Smooth muscle cell of the coronary artery (primary cell): ENCODE measurements around the gene GOLGA6L24. TPM values are rescaled to one million over a fixed set of nuclear protein-coding genes. Genes with fewer than 3 reads are reported as not detected.

Source experiments
- total RNA-seq: library from RNA; depleted of rRNA; stranded (reverse); fragments of >200 nt; gene quantifications from 2 replicates; pipeline ENCODE4 v1.2.3, GENCODE V29; 2014; ENCODE audit warnings: low replicate concordance

Gene GOLGA6L24, protein sequence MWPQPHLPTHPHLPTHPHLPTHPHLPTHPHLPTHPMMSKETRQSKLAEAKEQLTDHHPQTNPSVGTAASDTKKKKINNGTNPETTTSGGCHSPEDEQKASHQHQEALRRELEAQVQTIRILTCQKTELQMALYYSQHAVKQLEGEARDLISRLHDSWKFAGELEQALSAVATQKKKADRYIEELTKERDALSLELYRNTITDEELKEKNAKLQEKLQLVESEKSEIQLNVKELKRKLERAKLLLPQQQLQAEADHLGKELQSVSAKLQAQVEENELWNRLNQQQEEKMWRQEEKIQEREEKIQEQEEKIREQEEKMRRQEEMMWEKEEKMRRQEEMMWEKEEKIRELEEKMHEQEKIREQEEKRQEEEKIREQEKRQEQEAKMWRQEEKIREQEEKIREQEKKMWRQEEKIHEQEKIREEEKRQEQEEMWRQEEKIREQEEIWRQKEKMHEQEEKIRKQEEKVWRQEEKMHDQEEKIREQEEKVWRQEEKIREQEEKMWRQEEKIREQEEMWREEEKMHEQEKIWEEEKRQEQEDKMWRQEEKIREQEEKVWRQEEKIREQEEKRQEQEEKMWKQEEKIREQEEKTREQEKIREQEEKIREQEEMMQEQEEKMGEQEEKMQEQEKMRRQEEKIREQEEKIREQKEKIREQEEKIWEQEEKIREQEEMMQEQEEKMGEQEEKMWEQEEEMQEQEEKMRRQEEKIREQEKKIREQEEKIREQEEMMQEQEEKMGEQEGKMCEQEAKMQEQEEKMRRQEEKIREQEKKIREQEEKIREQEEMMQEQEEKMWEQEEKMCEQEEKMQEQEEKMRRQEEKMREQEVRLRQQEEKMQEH
- total RNA-seq: not detected in 2 replicates

DNA sequence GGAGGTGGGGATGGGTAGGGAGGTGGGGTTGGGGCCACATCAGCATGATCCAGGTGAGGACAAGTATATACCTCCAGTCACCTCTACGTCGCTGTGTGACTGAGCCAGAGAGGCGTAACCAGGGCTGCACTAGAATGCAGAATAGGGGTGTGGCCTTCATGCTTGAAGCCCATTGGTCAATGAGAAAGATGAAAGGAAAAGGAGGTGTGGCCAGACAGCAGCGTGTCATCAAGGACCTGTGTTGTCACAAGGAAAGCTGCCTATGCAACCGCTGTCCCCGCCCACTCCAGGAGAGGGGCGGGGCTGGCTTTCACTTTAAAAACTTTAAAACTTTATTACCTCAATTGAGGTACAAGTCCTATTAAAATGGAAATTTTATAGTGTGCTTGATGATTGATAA, at the start of gene GOLGA6L24:
TSS of gene GOLGA6L24 (minus strand) at position 101 of the 400 bp plus-strand sequence. CDS start at position 40, 61 bp downstream.

DNA sequence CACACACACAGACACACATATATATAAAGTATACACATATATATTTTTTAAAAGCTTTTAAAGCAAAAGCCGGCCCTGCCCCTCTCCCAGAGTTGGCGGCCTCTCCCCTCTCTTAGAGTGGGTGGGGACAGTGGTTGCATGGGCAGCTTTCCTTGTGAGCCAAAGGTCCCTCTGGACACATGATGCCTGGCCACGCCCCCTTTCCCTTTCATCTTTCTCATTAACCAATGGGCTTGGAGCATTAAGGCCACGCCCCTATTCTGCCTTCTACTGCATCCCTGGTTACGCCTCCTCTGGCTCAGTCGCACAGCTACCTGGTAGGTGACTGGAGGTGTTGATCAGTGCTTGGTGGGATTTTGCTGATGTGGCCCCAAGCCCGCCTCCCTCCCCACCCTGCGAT, 20.5 kb upstream of the GOLGA6L24 start, which contains the start of gene GOLGA8F:
TSS of gene GOLGA8F (plus strand) at position 301 of the 400 bp plus-strand sequence. CDS start at position 399, 98 bp downstream.

DNA sequence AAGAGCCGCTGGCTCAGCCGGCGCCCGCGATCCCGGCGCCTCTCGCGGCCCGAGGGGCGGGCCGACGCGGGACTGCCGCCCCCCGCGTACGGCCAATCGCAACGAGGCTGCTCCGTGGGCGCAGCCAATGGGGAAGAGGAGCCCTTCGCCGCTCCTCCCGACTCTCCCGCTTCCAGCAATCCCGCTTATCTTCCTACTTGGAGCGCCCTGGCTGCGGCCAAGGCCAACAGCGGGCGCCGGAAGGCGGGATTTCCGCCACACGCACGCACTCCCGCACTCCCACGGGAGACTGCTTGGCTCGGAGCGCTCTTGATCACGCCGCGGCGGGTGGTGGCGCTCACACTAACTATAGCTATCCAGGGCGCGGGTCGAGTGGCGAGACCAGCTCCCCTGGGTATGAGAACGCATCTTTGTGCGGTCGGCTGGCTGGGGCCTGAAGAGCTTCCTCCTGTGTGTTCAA, 35.7 kb downstream of the GOLGA6L24 start, which contains the start of gene HERC2:
TSS of gene HERC2 (minus strand) at position 51 of the 460 bp plus-strand sequence. CDS start 746 bp downstream, outside the sequence.

Other genes starting within 250 kb of the GOLGA6L24 start
- 35.2 and 45.7 TPM in 2 replicates for gene HERC2, start 35.9 kb downstream of the GOLGA6L24 start, total RNA-seq
- not detected in 2 replicates for gene GOLGA8F, start 20.6 kb upstream of the GOLGA6L24 start, total RNA-seq
- gene GOLGA8G, start 174.9 kb upstream of the GOLGA6L24 start, total RNA-seq: not detected in 2 replicates
- gene GOLGA6L25, start 195.5 kb upstream of the GOLGA6L24 start, total RNA-seq: not detected in 2 replicates